DMS114 treated with DMSO at 0.1 percent for 48 hours (cell line): Measurements from ENCODE around the gene ZP2.
"Not testable (repeated sequence)": the region's sequence is repeated elsewhere in the genome, so short reads cannot be mapped to it uniquely, and the experiment has no call there.

Experiments used
- DNase-seq: peaks from one replicate; lab custom pipeline; 2025; ENCODE audit not compliant: unreplicated experiment; lab: John Stamatoyannopoulos, UW

ZP2 gene

DNA sequence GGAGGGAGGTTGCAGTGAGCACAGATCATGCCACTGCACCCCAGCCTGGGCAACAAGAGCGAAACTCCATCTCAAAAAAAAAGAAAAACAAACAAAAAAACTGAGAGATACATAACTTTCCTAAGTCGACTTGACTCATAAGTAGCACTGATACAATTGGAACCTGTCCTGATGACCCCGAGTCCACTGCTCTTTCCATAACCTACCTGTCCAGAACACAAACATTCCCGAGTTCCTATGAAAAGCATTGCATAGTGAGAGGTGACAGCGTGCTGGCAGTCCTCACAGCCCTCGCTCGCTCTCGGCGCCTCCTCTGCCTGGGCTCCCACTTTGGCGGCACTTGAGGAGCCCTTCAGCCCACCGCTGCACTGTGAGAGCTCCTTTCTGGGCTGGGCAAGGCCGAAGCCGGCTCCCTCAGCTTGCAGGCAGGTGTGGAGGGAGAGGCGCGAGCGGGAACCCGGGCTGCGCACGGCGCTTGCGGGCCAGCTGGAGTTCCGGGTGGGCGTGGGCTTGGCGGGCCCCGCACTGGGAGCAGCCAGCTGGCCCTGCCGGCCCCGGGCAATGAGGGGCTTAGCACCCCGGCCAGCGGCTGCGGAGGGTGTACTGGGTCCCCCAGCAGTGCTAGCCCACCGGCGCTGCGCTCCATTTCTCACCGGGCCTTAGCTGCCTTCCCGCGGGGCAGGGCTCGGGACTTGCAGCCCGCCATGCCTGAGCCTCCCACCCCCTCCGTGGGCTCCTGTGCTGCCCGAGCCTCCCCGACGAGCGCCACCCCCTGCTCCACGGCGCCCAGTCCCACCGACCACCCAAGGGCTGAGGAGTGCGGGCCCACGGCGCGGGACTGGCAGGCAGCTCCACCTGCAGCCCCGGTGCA lies 59.0 kb downstream of the ZP2 start:
- not testable (repeated sequence) for DNase-seq

DNA sequence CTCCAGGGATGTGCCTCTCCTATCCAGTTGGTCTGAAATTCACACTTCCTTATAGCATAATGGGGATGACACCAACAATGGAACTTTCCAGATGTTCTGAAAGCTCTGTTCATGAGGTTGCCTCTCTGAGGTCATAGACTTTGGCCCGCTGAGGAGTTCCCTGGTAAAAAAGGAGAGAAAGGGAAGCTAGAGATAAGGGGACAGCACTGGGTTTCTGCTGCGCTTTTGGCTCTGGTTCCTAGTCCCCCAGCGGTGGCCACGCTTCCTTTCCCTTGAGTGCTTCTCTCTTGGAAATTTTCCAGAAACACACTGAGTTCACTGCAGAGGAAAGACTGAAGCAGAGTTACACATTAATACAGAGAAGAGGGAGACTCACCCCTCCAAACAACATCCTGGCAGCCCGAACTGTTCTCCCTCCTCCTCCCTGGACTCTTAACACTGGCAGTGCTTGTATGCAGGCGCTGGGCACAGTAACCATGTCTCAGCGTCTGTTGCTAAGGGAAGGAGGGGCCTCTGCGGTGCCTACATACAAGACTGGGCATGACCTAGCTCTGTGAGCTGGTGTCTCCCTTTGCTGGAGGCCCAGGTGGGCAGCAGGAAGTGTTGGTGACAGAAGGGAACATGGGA lies 60.9 kb downstream of the ZP2 start, which contains the start of gene DNAH3:
Gene DNAH3, minus strand, starts transcription at position 472 of the 627 bp plus-strand sequence. CDS start 527 bp downstream, outside the sequence.
- DNase-seq, result no peak
